NOMO-1 treated with DMSO at 0.1 percent for 48 hours (cell line): ENCODE data around the gene TBC1D14.

ENCODE experiments used
- DNase-seq: peaks from one replicate; lab custom pipeline; 2025; ENCODE audit not compliant: unreplicated experiment; lab: John Stamatoyannopoulos, UW

The TBC1D14 gene

DNA sequence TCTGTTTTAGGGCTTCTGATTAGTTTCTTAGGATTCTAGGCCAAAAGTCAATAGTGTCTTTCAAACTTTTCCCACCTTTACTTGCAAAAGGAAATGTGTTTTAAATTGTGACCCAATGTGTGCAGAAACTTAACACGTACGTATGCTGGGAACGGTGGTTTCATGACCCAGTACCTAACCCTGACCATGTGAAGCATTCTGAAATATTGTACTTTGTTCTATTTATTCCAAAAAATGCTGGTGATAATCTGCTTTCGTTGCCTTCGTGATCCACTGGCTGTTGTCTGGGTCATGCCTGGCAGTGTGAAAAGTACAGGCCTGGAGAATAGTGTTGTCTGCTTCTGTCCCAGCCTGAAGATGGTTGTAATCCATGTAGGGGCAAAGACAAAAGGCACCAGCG lies 106.9 kb downstream of the TBC1D14 start:
- DNase-seq: no peak

DNA sequence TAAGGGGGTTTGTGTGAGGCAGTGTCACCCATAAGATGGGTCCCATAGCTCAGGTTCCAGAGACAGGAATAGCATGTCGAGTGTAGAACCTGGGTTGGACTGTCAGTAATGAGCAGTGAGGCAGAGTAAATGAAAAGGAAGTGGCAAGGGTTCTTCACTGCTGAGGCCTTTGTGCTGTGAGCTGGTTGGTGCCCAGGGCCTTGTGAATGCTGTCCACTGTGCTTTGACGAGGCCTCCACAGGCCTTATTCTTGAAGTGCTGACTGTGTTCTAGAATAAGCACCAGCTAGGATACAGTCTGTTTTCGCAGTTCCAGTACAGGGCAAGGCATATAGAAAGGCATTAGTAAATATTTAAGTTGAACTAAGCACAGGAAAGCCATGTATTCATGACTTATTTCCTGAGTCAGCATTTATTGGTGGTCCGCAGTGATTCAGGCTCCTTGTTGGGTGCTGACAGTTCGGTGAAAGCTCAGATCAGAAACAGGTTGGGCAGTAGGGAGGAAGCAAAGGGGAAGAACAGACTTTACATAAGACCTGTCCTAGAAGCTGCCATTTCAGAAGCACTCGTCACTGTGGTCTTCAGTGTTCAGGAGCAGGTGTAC lies 107.9 kb downstream of the TBC1D14 start:
- no peak for DNase-seq

DNA sequence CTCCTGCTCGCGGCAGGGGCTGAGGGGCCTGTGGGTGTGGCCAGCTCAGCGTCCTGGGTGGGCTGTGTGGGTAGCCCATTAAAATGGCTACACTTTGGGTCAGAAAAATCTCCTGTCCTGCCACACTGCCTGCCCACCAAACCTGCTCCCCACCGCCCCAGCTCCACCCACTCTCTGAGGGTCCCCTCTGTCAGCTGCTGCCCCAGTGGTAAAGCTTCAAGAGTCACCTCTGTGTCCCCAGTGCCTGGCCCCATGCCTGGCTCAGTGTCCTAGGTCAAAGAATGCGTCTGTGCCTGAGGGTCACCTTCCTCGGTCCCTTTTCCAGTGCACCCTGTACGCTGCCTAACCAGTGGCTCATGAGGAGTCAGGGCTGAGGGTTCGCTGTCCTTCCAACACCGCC lies 108.7 kb downstream of the TBC1D14 start:
- DNase-seq: no peak

DNA sequence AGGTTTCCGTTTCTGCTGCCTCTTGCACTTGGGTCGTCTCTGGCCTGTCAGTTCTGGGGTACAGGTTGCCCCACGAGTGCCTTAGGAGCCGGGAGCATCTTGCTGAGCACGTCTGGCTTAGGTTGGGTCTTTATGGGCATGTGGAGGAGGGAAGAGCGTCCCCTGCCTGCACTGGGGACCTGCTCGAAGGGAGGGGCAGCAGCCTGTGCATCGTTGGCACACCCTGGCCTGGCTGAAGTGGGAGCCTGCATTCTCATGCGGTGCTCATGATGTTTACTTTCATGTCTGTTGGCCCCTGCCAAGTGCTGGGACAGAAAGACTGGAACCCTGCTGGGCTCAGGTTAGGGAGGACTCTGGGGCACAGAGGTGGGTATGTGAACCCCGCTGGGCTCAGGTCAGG lies 109.7 kb downstream of the TBC1D14 start:
- no peak for DNase-seq

GRCh38 chr4:7020290-7020689 lies 110.7 kb downstream of the TBC1D14 start:
- DNase-seq: no peak

GRCh38 chr4:7020856-7021255 lies 111.2 kb downstream of the TBC1D14 start:
- no peak for DNase-seq

DNA sequence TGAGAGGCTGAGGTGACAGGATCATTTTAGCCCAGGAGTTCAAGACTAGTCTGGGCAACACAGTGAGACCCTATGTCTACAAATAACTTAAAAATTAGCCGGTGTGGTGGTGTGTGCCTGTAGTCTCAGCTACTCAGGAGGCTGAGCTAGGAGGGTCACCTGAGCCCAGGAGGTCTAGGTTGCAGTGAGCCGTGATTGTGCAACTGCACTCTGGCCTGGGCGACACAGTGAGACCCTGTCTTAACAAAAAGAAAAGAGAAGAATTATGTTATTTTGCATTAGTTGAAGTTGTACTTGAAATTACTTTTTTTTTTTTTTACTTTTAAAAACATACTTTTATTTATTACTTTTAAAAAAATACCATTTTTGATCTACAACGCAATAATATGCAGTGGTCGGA lies 111.7 kb downstream of the TBC1D14 start:
- DNase-seq: no peak

- no peak for DNase-seq
Observed at GRCh38 chr4:7021930-7022664, 112.5 kb downstream of the TBC1D14 start.

DNA sequence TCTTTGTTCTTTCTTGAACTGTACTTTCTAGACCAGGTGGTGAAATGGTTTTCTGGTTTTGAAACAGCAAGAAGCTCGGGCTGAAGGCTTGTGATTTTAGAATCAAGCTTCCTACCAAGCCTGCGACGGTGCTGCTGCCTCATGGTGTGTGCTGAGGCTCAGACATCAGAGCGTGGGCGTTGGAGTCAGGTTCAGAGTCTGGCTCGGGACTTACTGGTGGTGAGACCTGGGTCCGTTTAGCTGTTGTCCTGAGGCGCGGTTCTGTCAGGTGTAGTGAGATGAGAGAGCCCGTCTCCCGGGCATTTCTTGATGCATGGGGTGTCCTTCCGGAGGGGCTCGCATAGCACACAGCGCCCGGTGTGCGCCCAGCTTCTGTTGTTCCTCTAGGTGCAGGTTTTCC lies 113.9 kb downstream of the TBC1D14 start:
- DNase-seq: no peak

GRCh38 chr4:7023901-7024300 lies 114.3 kb downstream of the TBC1D14 start:
- no peak for DNase-seq

GRCh38 chr4:7024336-7024890 lies 114.8 kb downstream of the TBC1D14 start:
- no peak for DNase-seq

- no peak for DNase-seq
Observed at GRCh38 chr4:7025040-7025602, 115.5 kb downstream of the TBC1D14 start.

DNA sequence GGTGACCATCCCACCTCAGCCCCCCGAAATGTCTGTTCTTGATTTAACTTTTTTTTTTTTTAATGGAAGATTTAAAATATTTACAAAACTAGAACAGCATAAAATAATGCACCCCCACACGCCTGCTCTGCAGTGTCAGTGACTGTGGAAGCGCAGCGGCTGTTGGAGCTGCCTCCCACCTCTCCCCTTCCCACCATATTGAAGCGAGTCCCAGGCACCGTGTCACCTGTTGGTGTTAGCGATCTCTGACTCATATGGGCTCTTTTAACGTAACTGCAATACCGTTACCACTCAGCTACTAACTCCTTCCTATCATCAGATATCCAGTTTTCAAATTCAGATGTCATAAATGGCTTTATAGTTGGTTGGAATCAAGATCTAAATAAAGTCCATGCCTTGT lies 116.5 kb downstream of the TBC1D14 start:
- no peak for DNase-seq

- no peak for DNase-seq
Observed at GRCh38 chr4:7027284-7027683, 117.7 kb downstream of the TBC1D14 start.

DNA sequence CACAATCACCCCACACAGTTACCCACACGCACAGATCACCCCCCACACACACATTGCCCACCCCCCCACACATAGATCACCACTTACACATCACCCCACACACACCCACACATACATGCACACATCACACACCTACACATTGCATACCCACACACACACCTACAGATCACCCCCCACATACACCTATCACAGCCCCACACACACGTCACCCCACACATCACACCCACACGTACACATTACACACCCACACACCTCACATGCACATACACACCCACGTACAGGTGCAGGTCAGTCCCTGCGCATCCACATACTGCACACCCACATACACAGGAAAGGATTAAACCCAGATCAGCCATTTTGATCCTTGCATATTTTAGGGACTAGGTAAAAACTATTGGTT lies 118.3 kb downstream of the TBC1D14 start:
- no peak for DNase-seq

GRCh38 chr4:7029212-7029611 lies 119.6 kb downstream of the TBC1D14 start:
- DNase-seq: no peak

DNA sequence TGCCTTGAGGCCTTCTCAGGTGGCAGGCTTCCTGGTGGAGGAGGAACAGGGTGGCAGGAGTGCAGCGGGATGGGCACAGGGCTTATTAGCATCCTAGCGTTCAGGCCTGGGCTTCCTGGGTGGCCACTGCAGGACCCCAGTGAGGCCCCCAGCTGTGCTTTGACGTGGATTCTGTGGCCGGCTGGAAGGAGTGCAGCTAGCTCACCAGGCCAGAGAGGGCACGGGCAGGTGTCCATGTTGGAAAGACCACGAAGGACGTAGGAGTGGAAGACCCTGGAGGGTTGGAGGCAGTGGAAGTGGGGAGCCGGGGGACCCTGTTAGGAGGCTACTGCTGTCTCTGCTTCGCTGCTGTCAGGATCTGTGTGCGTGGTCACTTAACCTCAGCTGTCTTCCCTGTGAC lies 120.3 kb downstream of the TBC1D14 start:
- no peak for DNase-seq

- DNase-seq: no peak
Observed at GRCh38 chr4:7030856-7031255, 121.2 kb downstream of the TBC1D14 start.

DNA sequence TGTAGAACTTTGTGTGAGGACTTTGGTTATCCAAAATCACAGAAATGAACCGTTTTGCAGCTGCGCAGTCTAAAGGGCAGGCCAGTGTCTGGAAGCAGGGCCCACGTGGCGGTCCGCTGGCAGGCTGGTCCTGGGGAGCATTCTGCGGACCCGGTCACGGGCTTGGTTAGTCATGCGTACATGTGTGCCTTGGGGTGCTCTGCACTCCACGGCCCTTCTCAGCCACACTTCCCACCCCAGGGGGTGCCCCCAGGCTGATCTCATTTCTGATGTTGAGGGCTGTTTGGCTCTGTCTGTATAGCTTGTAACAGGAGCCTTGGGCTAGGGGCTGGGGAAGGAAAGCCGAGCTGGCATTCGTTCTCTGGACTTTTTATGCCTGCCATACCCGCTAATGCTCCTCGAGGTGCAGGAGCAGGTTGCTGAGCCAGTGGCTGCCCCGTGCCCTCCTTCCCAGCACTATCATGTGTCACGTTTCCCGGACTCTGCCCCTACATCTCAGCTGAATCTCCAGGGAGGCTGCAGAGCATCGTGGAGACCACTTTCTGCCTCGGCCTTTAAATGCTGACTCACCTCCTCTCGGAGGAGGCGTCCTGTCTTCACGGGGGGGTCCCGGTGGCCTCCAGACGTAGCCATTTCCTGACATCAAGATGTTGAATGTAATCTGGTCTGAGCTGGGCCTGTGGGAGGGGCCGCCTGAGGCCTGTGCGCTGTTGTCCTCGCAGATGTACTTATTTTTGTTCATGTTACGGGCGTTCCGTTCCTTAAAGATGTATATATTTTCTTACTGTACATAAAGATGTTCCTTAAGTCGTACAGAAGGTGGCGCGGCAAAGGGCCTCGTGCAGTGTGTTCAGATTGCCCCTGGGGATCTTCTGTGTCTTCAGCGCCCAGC lies 122.2 kb downstream of the TBC1D14 start:
- DNase-seq: no peak

DNA sequence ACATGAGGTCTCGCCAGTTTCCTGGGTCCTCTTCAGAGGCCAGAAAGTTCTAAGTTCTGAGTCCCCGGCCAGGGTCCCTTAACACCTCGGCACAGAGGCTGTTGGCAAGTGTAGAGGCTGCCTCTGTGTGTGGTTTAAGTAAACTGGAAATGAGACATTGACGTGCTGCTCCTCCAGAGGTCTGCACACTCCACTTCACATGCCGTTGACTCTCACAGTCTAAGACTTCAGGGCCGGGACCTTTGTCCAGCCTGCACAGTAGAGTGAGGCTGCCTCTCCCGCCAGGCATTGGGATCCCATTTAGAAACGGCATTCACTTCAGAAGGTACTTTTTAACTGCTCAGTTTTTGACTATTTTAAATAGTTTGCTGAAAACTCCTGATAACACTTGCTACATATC lies 123.0 kb downstream of the TBC1D14 start:
- DNase-seq: no peak
